ENCODE results near the gene PGD.

The PGD gene

DNA sequence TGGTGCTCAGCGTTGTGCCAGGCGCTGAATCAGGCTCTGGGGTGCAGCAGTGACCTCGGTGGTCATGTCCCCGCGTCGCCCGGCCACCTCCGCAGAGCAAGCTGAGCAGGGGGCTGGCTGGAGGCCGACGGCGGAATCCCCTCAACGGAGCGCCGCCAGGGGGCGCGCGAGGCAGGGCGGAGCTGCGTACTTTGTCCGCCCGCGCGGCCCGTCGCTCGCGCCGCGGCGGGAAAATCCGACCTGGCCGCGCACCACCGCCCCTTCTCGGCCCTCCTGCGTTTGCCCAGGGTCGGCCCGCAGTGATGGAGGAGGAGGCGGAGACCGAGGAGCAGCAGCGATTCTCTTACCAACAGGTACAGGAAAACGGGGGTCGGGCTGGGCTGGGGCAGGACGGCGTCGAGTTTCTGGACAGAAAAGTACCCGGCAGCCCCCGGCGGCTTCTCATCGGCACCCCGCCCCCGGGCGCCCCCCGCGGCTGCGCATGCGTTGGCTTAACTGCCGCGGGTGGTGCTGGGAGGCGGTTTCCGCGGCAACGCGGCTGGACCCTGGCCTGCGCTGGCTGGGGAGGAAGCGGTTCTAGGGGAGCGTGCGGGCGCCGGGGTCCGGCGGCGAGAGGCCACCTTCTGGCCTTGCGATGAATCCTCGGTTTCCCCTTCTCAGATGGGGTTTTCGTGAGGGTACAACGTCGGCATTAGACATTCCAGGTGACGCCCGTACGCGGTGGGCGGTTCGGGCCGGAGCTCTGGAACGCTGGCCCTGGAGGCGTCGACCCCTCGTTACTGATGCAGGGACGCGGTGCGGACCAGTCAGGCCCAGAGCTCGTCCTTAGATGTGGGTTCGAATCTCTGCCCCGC, 31.6 kb downstream of the PGD start, which contains the start of gene CENPS (continued):
- peak; percentile 54 for TF ChIP-seq ZNF146 (tag by site-specific recombination; IDR thresholded peaks at IDR 0.05)
- TF ChIP-seq ZNF350 (tag by site-specific recombination; IDR thresholded peaks at IDR 0.05) = no peak
- no peak for TF ChIP-seq ZNF624 (tag by site-specific recombination; IDR thresholded peaks at IDR 0.05)
- TF ChIP-seq ZNF610 (tag by site-specific recombination; IDR thresholded peaks at IDR 0.05; ENCODE audit: borderline replicate concordance) = peak; percentile 88
- peak; percentile 96 for TF ChIP-seq ZNF335 (tag by site-specific recombination; conservative IDR thresholded peaks at IDR 0.05)
- peak; percentile 10; the same call in 1 of the 2 replicates for TF ChIP-seq ZFP37 (tag by site-specific recombination; IDR thresholded peaks at IDR 0.05)
- TF ChIP-seq ZNF423 (tag by site-specific recombination; IDR thresholded peaks at IDR 0.05) = no peak
- no peak for TF ChIP-seq SCRT1 (tag by site-specific recombination; IDR thresholded peaks at IDR 0.05; ENCODE audit: borderline replicate concordance)
- TF ChIP-seq ZNF214 (tag by site-specific recombination; IDR thresholded peaks at IDR 0.05; ENCODE audit: borderline replicate concordance) = no peak
- TF ChIP-seq, protein P1, sequence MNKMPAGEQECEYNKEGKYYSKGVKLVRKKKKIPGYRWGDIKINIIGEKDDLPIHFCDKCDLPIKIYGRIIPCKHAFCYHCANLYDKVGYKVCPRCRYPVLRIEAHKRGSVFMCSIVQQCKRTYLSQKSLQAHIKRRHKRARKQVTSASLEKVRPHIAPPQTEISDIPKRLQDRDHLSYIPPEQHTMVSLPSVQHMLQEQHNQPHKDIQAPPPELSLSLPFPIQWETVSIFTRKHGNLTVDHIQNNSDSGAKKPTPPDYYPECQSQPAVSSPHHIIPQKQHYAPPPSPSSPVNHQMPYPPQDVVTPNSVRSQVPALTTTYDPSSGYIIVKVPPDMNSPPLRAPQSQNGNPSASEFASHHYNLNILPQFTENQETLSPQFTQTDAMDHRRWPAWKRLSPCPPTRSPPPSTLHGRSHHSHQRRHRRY (tag by site-specific recombination; IDR thresholded peaks at IDR 0.05) = no peak
- TF ChIP-seq, protein P2, sequence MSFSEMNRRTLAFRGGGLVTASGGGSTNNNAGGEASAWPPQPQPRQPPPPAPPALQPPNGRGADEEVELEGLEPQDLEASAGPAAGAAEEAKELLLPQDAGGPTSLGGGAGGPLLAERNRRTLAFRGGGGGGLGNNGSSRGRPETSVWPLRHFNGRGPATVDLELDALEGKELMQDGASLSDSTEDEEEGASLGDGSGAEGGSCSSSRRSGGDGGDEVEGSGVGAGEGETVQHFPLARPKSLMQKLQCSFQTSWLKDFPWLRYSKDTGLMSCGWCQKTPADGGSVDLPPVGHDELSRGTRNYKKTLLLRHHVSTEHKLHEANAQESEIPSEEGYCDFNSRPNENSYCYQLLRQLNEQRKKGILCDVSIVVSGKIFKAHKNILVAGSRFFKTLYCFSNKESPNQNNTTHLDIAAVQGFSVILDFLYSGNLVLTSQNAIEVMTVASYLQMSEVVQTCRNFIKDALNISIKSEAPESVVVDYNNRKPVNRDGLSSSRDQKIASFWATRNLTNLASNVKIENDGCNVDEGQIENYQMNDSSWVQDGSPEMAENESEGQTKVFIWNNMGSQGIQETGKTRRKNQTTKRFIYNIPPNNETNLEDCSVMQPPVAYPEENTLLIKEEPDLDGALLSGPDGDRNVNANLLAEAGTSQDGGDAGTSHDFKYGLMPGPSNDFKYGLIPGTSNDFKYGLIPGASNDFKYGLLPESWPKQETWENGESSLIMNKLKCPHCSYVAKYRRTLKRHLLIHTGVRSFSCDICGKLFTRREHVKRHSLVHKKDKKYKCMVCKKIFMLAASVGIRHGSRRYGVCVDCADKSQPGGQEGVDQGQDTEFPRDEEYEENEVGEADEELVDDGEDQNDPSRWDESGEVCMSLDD (tag by site-specific recombination; IDR thresholded peaks at IDR 0.05) = 0 out of 2 replicates have a peak, but pooled peaks have one; percentile 49
- TF ChIP-seq ZNF112 (tag by site-specific recombination; IDR thresholded peaks at IDR 0.05) = no peak
- TF ChIP-seq, protein P3, sequence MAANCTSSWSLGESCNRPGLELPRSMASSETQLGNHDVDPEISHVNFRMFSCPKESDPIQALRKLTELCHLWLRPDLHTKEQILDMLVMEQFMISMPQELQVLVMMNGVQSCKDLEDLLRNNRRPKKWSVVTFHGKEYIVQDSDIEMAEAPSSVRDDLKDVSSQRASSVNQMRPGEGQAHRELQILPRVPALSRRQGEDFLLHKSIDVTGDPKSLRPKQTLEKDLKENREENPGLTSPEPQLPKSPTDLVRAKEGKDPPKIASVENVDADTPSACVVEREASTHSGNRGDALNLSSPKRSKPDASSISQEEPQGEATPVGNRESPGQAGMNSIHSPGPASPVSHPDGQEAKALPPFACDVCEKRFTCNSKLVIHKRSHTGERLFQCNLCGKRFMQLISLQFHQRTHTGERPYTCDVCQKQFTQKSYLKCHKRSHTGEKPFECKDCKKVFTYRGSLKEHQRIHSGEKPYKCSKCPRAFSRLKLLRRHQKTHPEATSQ (tag by site-specific recombination; IDR thresholded peaks at IDR 0.05) = 0 out of 2 replicates have a peak, but pooled peaks have one; percentile 32
- TF ChIP-seq, protein P4, sequence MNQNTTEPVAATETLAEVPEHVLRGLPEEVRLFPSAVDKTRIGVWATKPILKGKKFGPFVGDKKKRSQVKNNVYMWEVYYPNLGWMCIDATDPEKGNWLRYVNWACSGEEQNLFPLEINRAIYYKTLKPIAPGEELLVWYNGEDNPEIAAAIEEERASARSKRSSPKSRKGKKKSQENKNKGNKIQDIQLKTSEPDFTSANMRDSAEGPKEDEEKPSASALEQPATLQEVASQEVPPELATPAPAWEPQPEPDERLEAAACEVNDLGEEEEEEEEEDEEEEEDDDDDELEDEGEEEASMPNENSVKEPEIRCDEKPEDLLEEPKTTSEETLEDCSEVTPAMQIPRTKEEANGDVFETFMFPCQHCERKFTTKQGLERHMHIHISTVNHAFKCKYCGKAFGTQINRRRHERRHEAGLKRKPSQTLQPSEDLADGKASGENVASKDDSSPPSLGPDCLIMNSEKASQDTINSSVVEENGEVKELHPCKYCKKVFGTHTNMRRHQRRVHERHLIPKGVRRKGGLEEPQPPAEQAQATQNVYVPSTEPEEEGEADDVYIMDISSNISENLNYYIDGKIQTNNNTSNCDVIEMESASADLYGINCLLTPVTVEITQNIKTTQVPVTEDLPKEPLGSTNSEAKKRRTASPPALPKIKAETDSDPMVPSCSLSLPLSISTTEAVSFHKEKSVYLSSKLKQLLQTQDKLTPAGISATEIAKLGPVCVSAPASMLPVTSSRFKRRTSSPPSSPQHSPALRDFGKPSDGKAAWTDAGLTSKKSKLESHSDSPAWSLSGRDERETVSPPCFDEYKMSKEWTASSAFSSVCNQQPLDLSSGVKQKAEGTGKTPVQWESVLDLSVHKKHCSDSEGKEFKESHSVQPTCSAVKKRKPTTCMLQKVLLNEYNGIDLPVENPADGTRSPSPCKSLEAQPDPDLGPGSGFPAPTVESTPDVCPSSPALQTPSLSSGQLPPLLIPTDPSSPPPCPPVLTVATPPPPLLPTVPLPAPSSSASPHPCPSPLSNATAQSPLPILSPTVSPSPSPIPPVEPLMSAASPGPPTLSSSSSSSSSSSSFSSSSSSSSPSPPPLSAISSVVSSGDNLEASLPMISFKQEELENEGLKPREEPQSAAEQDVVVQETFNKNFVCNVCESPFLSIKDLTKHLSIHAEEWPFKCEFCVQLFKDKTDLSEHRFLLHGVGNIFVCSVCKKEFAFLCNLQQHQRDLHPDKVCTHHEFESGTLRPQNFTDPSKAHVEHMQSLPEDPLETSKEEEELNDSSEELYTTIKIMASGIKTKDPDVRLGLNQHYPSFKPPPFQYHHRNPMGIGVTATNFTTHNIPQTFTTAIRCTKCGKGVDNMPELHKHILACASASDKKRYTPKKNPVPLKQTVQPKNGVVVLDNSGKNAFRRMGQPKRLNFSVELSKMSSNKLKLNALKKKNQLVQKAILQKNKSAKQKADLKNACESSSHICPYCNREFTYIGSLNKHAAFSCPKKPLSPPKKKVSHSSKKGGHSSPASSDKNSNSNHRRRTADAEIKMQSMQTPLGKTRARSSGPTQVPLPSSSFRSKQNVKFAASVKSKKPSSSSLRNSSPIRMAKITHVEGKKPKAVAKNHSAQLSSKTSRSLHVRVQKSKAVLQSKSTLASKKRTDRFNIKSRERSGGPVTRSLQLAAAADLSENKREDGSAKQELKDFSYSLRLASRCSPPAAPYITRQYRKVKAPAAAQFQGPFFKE (tag by site-specific recombination; IDR thresholded peaks at IDR 0.05; ENCODE audit: borderline replicate concordance) = no peak
- TF ChIP-seq, protein P5, sequence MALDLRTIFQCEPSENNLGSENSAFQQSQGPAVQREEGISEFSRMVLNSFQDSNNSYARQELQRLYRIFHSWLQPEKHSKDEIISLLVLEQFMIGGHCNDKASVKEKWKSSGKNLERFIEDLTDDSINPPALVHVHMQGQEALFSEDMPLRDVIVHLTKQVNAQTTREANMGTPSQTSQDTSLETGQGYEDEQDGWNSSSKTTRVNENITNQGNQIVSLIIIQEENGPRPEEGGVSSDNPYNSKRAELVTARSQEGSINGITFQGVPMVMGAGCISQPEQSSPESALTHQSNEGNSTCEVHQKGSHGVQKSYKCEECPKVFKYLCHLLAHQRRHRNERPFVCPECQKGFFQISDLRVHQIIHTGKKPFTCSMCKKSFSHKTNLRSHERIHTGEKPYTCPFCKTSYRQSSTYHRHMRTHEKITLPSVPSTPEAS (tag by site-specific recombination; IDR thresholded peaks at IDR 0.05) = no peak
- TF ChIP-seq ZBTB21 (tag by site-specific recombination; IDR thresholded peaks at IDR 0.05) = no peak
- TF ChIP-seq ZNF664 (tag by site-specific recombination; IDR thresholded peaks at IDR 0.05) = no peak
- 0 out of 2 replicates have a peak, but pooled peaks have one; percentile 37 for TF ChIP-seq OVOL3 (tag by site-specific recombination; IDR thresholded peaks at IDR 0.05)
- TF ChIP-seq OSR2 (tag by site-specific recombination; IDR thresholded peaks at IDR 0.05) = no peak
- 0 out of 2 replicates have a peak, but pooled peaks have one; percentile 21 for TF ChIP-seq ZNF677 (tag by site-specific recombination; IDR thresholded peaks at IDR 0.05)
- peak; percentile 89; the same call in 1 of the 2 replicates for TF ChIP-seq ZNF391 (tag by site-specific recombination; IDR thresholded peaks at IDR 0.05; ENCODE audit: borderline replicate concordance, low read depth)
